HG03342 (cell line): ENCODE data around the gene EYA2.

Source experiments
- ATAC-seq: cut with Tn5 transposase; IDR thresholded peaks from one replicate; pipeline ENCODE4 v1.9.1; 2021; ENCODE audit warnings: mild to moderate bottlenecking, moderate library complexity; ENCODE audit not compliant: unreplicated experiment

EYA2 gene

DNA sequence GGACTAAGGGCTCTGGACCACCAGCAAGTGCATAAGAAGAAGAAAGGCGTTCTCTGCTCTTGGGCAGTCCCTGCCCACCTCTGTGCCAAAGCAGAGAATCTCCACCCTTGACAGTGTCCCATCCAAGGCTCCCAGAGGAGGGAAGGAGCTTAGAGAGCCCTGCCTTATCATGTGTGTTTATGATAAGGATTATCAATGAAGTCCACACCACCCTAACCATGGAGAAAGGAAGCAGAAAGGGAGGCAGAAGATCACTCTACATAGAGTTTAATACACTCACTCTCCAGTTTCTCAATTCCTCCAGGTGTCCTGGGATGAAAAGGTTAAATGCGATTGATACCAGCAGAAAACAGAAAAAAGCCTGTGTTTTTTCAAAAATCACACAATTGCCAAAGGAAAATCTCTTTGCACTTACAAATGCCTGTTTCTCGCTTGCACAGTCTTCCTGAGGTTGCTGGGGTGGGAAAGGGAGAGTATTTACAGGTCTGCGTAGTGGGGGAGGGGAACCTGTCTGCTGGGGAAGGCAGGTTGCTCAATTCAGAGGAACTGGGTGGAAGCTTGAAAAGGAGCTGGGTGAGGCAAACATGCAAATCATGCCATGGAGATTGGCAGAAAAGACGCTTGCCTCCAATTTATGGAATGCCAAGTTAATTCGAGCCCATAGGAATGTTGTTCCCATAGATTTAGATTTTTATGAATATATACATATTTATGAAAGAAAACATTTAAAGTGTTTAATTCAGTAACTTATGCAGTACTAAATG lies 104.0 kb downstream of the EYA2 start:
- ATAC-seq = no peak

DNA sequence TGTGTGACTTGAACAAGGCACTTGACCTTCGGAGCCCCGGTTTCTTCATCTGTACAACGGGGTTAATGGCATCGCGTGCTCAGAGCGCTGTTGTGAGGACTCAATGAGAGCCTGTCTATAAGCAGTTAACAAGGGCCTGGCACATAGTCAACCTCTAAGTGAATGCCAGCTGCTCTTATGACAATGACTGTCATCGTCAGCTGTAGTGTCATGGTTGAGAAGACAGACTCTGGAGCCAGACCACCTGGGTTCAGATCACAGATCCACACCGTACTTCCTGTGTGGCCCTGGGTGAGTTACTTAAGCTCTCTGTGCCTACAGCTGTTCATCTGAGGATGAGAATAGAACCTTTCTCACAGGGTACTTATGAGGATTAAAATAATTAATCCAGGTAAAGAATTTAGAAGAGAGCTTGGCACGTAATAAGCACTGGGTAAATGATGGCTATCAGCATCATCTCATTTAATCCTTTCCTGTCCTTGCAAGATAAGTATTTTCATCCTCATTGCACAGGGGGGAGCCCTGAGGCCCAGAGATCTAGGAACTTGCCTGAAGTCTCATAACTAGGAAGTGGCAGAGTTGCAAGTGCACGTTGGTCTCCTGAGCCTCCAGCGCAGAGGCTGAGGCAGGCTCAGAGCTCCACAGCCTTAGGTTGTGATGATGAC lies 105.3 kb downstream of the EYA2 start:
- ATAC-seq = no peak

DNA sequence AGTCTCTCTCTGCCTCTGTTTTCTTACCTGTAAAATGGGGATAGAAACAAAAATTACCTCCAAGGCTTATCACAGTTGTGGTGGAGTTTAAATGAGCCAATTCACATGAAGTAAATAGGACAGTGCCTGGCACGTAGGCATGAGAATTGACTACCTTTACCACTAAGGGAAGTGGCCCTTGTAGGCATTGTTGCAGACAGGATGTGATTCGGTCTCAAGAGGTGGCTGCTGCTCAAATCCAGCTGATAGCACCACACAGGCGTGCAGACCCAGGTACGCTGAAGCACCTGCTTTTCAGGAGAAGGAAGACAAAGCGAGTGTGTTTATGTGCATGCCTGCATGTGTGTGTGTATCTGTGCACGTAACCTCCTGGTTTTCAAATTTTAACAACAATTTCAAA lies 108.6 kb downstream of the EYA2 start:
- no peak for ATAC-seq

GRCh38 chr20:47004179-47004578 lies 109.5 kb downstream of the EYA2 start:
- no peak for ATAC-seq

DNA sequence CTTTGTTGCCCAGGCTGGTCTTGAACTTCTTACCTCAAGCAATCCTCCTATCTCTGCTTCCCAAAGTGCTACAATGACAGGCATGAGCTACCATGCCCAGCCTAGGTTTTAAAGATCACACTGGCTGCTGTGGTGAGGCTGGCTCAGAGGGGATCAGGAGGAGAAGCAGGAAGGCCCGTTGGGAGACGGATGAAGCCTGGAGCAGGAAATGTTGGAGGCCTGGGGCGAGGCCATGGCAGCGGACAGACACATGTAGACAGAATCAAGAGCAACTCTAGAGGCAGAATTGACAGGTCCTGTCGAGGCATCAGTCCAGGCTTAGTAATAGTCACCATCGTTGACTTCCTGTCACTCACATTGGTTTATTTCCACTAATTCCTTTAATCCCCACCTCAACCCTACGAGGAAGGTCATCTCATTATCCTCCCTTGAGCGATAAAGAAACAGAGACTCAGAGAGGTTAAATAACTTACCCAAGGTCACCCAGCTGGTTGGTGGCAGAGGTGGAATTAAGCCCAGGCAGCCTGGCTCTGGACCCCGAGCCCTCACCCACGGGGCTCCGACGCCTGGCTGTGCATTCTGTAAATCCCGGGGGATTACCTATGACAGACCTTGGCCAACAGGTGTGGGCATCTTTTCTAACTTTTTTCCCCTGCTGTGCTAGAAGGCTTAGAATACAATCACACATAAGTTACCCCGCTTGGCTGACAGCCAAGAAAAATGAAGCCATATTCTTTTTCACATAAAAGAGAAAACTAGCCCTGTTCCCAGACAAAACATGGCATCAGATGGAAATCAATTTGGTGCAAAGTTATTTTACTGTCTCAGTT lies 113.4 kb downstream of the EYA2 start:
- no peak for ATAC-seq

- ATAC-seq = no peak
Measured at GRCh38 chr20:47008842-47009518, 114.3 kb downstream of the EYA2 start.

DNA sequence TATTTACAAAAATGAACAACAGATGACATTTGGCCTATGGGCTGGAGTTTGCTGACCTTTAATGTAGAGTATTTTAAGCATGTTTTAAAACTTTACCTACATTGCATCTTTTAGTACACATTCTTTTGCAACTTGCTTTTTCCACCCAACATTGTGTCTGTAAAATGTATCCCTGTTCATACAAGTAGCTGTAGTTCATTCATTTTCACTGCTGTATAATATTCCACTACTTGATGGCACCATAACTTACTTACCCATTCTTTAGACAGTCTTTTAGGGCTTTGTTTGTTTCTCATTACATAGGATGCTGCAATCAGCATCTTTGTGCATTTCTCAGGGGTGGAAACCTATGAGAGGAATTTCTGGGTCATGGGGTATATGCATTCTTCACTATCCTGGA lies 115.1 kb downstream of the EYA2 start:
- no peak for ATAC-seq

- no peak for ATAC-seq
Measured at GRCh38 chr20:47011984-47012383, 117.3 kb downstream of the EYA2 start.

GRCh38 chr20:47013606-47014005 lies 119.0 kb downstream of the EYA2 start:
- no peak for ATAC-seq

GRCh38 chr20:47016068-47016664 lies 121.5 kb downstream of the EYA2 start:
- no peak for ATAC-seq

- ATAC-seq = no peak
Measured at GRCh38 chr20:47018381-47018780, 123.7 kb downstream of the EYA2 start.

- ATAC-seq = no peak
Measured at GRCh38 chr20:47019121-47019824, 124.6 kb downstream of the EYA2 start.

- no peak for ATAC-seq
Measured at GRCh38 chr20:47020231-47020630, 125.6 kb downstream of the EYA2 start.

DNA sequence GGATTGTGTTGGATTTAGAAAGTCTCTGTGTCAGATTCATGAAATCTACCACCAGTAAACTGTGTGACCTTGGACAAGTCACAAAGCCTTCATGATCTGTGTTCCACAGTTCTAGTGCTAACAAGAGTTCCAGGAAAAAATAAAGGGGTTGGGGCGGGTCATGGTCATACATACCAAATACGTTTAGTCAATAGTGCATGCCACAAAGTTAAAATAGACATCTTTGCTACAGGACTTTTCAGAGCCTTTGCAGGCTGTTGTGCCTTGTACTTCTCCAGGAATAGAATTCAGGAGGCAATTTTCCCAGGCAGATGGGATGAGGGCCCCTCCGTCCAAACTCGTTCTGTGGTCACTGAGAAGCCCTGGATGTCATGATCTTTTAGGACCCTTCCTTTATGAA lies 127.2 kb downstream of the EYA2 start:
- no peak for ATAC-seq

- no peak for ATAC-seq
Measured at GRCh38 chr20:47024461-47024937, 129.9 kb downstream of the EYA2 start.

DNA sequence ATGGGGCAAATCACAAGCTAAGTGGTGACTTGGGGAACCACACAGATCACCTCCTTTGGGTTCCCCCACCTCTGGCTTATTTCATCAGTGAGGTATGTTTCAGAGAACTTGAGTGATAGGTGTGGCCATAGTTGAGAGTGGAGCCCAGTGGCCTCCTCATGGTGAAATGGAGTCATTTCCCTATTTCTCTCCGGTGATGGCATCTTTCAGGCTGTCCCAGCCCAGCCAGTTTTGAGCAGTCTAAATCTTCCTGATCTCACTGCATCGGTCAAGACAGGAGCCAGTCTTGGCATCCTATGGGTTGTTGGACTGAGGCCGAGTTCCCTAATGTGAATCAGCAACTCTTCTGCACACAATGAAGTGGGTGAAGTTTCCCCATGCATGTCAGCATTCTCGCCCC lies 132.4 kb downstream of the EYA2 start:
- ATAC-seq = no peak

GRCh38 chr20:47027456-47027855 lies 132.8 kb downstream of the EYA2 start:
- ATAC-seq = no peak

- ATAC-seq = no peak
Measured at GRCh38 chr20:47028487-47028886, 133.8 kb downstream of the EYA2 start.

GRCh38 chr20:47029845-47030244 lies 135.2 kb downstream of the EYA2 start:
- ATAC-seq = no peak

DNA sequence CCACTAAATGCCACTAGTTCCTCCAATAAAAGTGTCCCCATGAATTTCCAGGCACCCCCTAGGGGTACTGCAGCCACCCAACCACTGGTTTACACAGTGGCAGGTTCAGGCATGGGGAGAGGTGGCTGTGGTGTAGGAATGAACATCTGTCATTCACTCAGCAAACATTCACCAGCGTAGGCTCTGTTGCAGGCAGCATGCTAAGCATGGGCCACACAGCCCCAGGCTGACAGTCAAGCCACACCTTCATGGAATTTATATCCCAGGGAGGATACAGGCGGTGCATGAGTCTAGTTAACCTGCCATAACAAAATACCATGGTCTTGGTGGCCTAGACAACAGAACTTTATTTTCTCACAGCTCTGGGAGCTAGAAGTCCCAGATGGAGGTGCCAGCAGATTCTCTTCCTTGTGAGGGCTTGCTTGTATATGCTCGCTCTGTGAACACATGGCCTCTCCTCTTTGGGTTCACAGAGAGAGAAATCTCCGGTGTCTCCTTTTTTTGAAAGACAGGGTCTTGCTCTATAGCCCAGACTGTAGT lies 135.7 kb downstream of the EYA2 start:
- ATAC-seq = no peak
